ENCODE data around the gene FBXW7.

The FBXW7 gene

DNA sequence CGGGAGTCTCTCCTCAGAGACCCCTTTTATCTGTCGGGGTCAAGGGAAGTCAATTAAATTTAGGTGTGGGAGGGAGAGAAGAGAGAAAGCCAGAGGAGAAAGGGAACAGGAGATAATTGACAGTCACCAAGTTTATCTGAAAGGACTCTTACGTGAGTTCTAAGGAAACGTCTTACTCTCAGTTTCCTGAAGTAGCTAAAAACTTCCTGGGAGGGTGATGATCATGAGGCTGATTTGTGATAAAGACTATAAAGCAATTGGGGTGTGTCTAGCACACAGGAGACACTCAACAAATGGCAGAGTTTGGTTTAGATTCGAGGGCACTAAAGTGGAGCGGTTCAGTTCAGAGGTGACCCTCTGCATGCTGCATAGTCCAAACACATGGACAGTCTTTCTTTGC is 254.1 kb downstream of the FBXW7 start:
- DNase-seq (ENCODE audit: low read depth) = no peak

DNA sequence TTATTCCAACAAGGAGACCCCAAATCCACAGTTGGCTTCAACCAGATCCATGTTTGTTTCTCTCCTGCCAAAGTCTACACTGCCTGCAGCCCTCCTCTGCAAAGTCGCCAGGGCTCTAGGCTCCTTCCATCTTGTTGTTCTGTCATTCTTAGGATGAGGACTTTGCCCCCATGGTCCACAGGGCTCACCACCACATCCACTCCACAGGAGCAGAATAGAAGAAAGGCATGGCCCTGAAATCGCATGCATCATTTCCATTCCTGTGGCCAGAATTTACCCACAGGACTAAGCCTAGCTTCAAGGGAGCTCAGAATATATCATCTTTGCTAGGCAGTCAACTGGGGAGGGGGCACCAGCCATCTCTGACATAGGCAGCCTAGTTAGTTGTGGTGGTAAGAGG is 254.7 kb downstream of the FBXW7 start:
- no peak for DNase-seq (ENCODE audit: low read depth)

DNA sequence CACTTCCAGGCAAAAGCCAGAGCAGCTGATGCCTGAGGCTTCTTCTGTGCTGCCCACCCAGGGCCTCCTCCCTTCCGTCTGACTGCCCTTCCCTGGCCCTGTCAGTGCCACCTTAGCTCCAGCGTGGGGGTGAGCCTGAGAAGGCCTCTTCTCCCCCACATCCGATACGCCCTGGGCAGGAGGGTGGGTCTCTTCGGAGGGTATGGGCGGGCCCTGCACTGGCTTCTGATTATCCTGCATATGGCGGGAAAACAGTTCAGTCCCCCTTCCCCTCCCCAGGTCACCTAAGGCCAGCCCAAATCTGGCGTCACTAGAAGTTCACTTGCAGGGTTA is 256.7 kb downstream of the FBXW7 start:
- no peak for DNase-seq (ENCODE audit: low read depth)

DNA sequence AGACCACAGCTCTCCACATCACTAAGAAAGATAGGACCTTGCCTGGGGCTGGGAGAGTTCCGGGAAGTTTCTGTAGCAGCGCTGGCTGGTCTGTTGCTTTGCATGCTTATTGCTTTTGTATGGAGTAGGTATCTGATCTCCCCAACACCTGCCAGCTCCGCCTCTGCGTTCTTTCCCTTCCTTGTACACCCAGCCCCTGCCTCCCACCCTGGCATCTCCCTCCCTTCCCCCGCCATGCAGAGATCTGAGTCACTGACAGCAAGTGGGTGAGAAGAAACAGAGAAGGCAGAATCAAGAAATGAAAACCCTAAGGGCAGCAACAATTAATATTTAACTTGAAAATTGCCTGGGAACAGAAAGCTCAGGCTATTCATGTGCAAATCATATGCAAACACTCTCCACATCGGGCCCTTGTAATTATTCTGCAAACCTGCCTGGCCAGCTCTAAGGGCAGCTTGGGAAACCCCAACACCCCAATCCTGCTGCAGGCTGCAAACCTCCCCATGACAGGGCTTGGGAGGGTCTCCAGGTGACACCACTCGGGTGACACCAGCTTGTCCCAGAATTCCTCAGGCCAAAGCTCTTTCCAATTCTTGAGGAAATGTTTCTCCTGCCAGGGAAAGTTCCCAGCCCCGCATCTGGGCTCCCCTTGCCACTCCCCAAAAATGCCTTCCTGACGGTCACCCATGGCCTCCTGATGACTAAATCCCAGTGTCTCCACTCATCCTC is 257.2 kb downstream of the FBXW7 start:
- DNase-seq (ENCODE audit: low read depth) = no peak

DNA sequence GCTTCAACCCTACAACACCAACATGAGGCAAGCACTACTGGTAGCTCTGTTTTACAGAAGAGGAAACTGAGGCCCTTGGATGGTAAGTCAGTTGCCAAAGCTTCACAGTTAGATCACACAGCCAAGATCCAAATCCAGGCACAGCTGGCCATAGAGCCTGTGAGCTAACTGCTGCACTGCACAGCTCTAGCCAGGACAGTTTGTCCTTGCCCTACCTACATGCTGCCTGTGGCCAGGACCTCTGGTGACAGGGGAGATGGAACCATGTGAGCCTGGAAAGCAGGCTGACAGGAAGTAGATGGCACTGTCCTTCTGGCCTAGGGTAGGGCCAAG is 257.8 kb downstream of the FBXW7 start:
- DNase-seq (ENCODE audit: low read depth) = no peak

DNA sequence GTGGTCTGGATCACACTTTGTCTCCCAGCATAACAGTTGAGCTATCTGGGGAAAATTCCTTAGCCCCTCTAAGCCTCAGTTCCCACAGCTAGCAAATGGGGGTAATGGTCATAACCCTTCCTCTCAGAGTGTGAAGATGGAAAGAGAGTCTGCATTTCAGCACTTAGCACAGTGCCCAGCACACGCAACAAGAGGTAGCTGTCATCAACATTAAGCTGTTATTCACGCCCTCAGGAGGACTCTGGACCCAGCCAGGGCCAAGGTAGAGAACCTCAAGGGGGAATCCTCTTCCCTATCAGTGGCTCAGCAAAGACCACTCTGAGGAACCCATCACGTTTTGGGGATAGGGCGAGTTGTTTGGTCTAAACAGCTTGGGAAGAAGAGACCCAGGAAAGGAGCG is 258.6 kb downstream of the FBXW7 start:
- DNase-seq (ENCODE audit: low read depth) = no peak

DNA sequence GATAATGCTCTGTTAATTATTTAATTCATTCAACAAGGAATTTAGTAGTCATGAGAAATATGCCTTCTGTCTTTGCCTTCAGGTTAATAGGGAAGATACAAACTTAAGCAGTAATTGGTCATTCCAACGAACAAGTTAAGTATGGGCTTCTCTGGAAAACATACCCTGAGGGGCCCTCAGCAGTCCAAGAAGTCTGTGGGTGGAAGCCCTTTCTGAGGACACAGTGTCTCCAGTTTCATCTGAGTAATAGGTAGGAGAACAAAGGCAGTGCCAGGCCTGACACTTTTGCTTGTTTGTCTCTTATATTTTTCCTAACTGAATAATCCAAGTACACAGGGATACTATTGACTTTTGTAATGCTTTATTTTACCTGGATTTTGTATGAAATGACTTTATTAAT is 262.5 kb downstream of the FBXW7 start:
- no peak for DNase-seq (ENCODE audit: low read depth)

All from non-pigmented ciliary epithelial cell (primary cell).